ENCODE measurements around the gene EPB41L1.
A peak's percentile ranks its signal among the peaks of the same experiment; 100 is the strongest.

The EPB41L1 gene

GRCh38 chr20:36252511-36252910 is 98.0 kb downstream of the EPB41L1 start:
- Mint-ChIP-seq H3K27ac (peak overlapping the region; percentile 8), H3K36me3 (ENCODE audit: low read depth) (peaks cover 39% of the 10 kb centered on the region), H3K27me3 (ENCODE audit: low read depth, poor library complexity) (no peaks in the 10 kb centered on the region), H3K9me3 (no peaks in the 10 kb centered on the region), H3K4me1 (no peaks in the 10 kb centered on the region), H3K4me3 (no peak overlapping the region)
- no peak for DNase-seq
- TF ChIP-seq CTCF (IDR thresholded peaks at IDR 0.05) = no peak

GRCh38 chr20:36253036-36253435 is 98.5 kb downstream of the EPB41L1 start:
- Mint-ChIP-seq H3K9me3 (no peaks in the 10 kb centered on the region), H3K4me1 (no peaks in the 10 kb centered on the region), H3K27ac (no peak overlapping the region), H3K27me3 (ENCODE audit: low read depth, poor library complexity) (no peaks in the 10 kb centered on the region), H3K36me3 (ENCODE audit: low read depth) (peaks cover 33% of the 10 kb centered on the region), H3K4me3 (no peak overlapping the region)
- no peak for TF ChIP-seq CTCF (IDR thresholded peaks at IDR 0.05)
- DNase-seq = no peak

GRCh38 chr20:36254076-36254475 is 99.5 kb downstream of the EPB41L1 start:
- H3K27ac Mint-ChIP-seq = no peak overlapping the region

GRCh38 chr20:36255445-36255844 is 100.9 kb downstream of the EPB41L1 start:
- Mint-ChIP-seq H3K27ac (no peak overlapping the region), H3K4me3 (no peak overlapping the region), H3K9me3 (no peaks in the 10 kb centered on the region), H3K27me3 (ENCODE audit: low read depth, poor library complexity) (peaks cover 3% of the 10 kb centered on the region), H3K4me1 (no peaks in the 10 kb centered on the region), H3K36me3 (ENCODE audit: low read depth) (peaks cover 19% of the 10 kb centered on the region)
- no peak for TF ChIP-seq CTCF (IDR thresholded peaks at IDR 0.05)
- DNase-seq = no peak

More at GRCh38 chr20:36254076-36254475, 99.5 kb downstream of the EPB41L1 start:
- Mint-ChIP-seq H3K27me3 (ENCODE audit: low read depth, poor library complexity) (no peaks in the 10 kb centered on the region), H3K4me3 (no peak overlapping the region), H3K36me3 (ENCODE audit: low read depth) (peaks cover 26% of the 10 kb centered on the region), H3K4me1 (no peaks in the 10 kb centered on the region), H3K9me3 (no peaks in the 10 kb centered on the region)
- TF ChIP-seq CTCF (IDR thresholded peaks at IDR 0.05) = no peak
- DNase-seq = no peak

GRCh38 chr20:36259177-36260061 is 104.9 kb downstream of the EPB41L1 start:
- Mint-ChIP-seq H3K4me1 (no peaks in the 10 kb centered on the region), H3K27me3 (ENCODE audit: low read depth, poor library complexity) (peaks cover 8% of the 10 kb centered on the region), H3K4me3 (no peak overlapping the region), H3K27ac (peak overlapping the region; percentile 30), H3K9me3 (no peaks in the 10 kb centered on the region), H3K36me3 (ENCODE audit: low read depth) (peaks cover 5% of the 10 kb centered on the region)
- TF ChIP-seq CTCF (IDR thresholded peaks at IDR 0.05) = no peak
- DNase-seq = no peak

GRCh38 chr20:36260316-36260715 is 105.8 kb downstream of the EPB41L1 start:
- DNase-seq = no peak
- Mint-ChIP-seq H3K9me3 (no peaks in the 10 kb centered on the region), H3K4me1 (no peaks in the 10 kb centered on the region), H3K27me3 (ENCODE audit: low read depth, poor library complexity) (peaks cover 8% of the 10 kb centered on the region), H3K27ac (no peak overlapping the region), H3K36me3 (ENCODE audit: low read depth) (peaks cover 5% of the 10 kb centered on the region), H3K4me3 (no peak overlapping the region)
- TF ChIP-seq CTCF (IDR thresholded peaks at IDR 0.05) = no peak

Data from nephron progenitor cell (in vitro differentiated cells).